K562 (cell line): Measurements from ENCODE around the gene COL1A2.

ENCODE experiments used
- ETS1 ChIP-seq: conservative IDR thresholded peaks from 2 replicates; pipeline ENCODE4 v1.6.1; 2011; ENCODE audit warnings: low read depth, mild to moderate bottlenecking, low read length; ENCODE audit not compliant: control insufficient read depth
- GABPA ChIP-seq: fragments of 200-800 bp; sonication (Bioruptor generic); conservative IDR thresholded peaks from 2 replicates; pipeline ENCODE4 v1.6.1; 2016; ENCODE audit warnings: low read depth, missing genetic modification characterization, missing compliant biosample characterization
- ILF3 ChIP-seq: fragments of 450-650 bp; IDR thresholded peaks from 2 replicates; pipeline ENCODE4 v1.6.1; 2018; ENCODE audit warnings: antibody characterized with exemption, mild to moderate bottlenecking, moderate library complexity, borderline replicate concordance
- NR4A1 ChIP-seq, 2 experiments: fragments of 250-450 bp in 1 of 2; fragments of 450-650 bp in 1 of 2; sonication (Bioruptor Pico) in 1 of 2; IDR thresholded peaks; 2 replicates each; pipeline versions ENCODE4 v1.4.0 to v1.6.1; 2016 to 2020; ENCODE audit warnings: mild to moderate bottlenecking in 2 of 2, missing compliant biosample characterization in 1 of 2, missing genetic modification characterization in 1 of 2, moderate library complexity in 1 of 2
- POLR2AphosphoS2 ChIP-seq: IDR thresholded peaks from 2 replicates; pipeline ENCODE4 v1.6.1; 2012; ENCODE audit warnings: low read length, improper control_type of control experiment
- POLR3A ChIP-seq: IDR thresholded peaks from 2 replicates; pipeline ENCODE4 v1.6.1; 2011; ENCODE audit warnings: borderline replicate concordance, mild to moderate bottlenecking, moderate library complexity; ENCODE audit not compliant: insufficient read length, insufficient read depth; ENCODE audit errors: extremely low read depth
- RERE ChIP-seq: sonication (generic); formaldehyde crosslinking; IDR thresholded peaks from 2 replicates; pipeline ENCODE4 v1.8.0; 2023; ENCODE audit warnings: missing genetic modification reagents, mild to moderate bottlenecking, borderline replicate concordance
- SOX6 ChIP-seq: fragments of 450-650 bp; IDR thresholded peaks from 2 replicates; pipeline ENCODE4 v1.6.1; 2014; ENCODE audit warnings: mild to moderate bottlenecking
- ZNF507 ChIP-seq: conservative IDR thresholded peaks from 2 replicates; pipeline ENCODE4 v1.6.1; 2017; ENCODE audit warnings: missing genetic modification characterization, missing compliant biosample characterization

GRCh38 chr7:94410413-94411187 lies 15.9 kb downstream of the COL1A2 start:
- no peak for TF ChIP-seq POLR3A
- TF ChIP-seq ILF3 = no peak
- TF ChIP-seq ZNF507 (tag) = no peak
- TF ChIP-seq RERE (CRISPR knock-in tag) = no peak
- TF ChIP-seq ETS1 = no peak
- TF ChIP-seq NR4A1 (CRISPR knock-in tag; IDR thresholded peaks at IDR 0.05) = no peak
- no peak for TF ChIP-seq NR4A1 (tag; IDR thresholded peaks at IDR 0.05)
- TF ChIP-seq SOX6 = no peak
- no peak for TF ChIP-seq POLR2AphosphoS2
- no peak for TF ChIP-seq GABPA
